Rectal smooth muscle tissue (tissue), 1 donor: ENCODE results near the gene BCDIN3D.

ENCODE experiments used
- H3K27ac ChIP-seq: one replicate; pipeline ENCODE4 v1.7.0; 2013; ENCODE audit warnings: low read depth, low read length, inconsistent platforms
- H3K27me3 ChIP-seq: one replicate; pipeline ENCODE4 v1.7.0; 2013; ENCODE audit warnings: low read length; ENCODE audit not compliant: control insufficient read depth, insufficient read depth
- H3K36me3 ChIP-seq: one replicate; pipeline ENCODE4 v1.7.0; 2013; ENCODE audit warnings: low read length; ENCODE audit not compliant: control insufficient read depth, insufficient read depth
- H3K4me1 ChIP-seq: one replicate; pipeline ENCODE4 v1.7.0; 2013; ENCODE audit warnings: low read length; ENCODE audit not compliant: control insufficient read depth, insufficient read depth
- H3K4me3 ChIP-seq: one replicate; pipeline ENCODE4 v1.7.0; 2013; ENCODE audit warnings: low read length
- H3K9ac ChIP-seq: one replicate; pipeline ENCODE4 v1.7.0; 2013; ENCODE audit warnings: low read length

The BCDIN3D gene

DNA sequence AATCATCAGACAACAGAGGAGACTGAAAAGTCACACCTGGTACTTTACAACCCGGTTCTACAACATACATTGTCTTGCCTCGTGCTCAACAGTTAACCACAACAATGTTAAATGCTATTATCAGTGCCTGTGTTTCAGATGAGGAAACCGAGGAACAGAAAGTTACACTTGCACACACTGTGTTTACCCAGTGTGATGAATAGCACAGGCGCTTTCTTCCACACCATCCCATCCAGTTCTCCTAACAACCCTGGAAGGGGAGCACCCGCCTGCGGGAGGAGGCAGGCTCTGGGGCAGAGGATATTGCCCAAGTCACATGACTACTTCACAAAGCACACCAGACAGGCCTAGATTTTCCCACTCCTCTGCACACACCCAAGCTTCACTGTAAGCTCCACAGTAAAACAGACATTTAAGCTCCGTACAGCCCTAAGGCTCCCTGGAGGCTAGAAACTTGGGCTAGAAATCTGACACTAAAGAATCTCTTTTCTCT is 36.5 kb downstream of the BCDIN3D start:
- Histone ChIP-seq H3K27me3 (no peaks in the 10 kb centered on the region), H3K4me3 (no peak overlapping the region), H3K9ac (no peak overlapping the region), H3K27ac (no peak overlapping the region), H3K4me1 (peaks cover 16% of the 10 kb centered on the region), H3K36me3 (peaks cover 8% of the 10 kb centered on the region)

DNA sequence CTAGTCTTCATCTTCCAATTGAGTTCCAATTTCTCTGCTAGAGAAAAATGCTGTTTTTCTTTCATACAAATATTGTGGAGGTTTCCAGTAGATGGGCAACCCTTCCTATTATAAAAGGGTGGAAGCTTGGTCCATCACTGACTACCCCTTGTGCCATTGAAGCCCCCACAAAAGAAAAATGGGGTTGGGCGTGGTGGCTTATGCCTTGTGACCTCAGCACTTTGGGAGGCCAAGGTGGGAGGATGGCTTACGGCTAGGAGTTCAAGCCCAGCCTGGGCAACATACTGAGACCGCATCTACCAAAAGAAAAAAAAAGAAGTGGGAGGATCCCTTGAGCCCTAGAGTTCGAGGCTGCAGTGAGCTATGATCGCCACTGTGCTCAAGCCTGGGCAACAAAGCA is 37.5 kb downstream of the BCDIN3D start:
- Histone ChIP-seq H3K36me3 (peaks cover 12% of the 10 kb centered on the region), H3K27me3 (no peaks in the 10 kb centered on the region), H3K4me1 (peaks cover 16% of the 10 kb centered on the region), H3K27ac (no peak overlapping the region), H3K9ac (no peak overlapping the region), H3K4me3 (no peak overlapping the region)

GRCh38 chr12:49804821-49805220 is 38.1 kb downstream of the BCDIN3D start:
- Histone ChIP-seq H3K27ac (no peak overlapping the region), H3K36me3 (peaks cover 12% of the 10 kb centered on the region)

DNA sequence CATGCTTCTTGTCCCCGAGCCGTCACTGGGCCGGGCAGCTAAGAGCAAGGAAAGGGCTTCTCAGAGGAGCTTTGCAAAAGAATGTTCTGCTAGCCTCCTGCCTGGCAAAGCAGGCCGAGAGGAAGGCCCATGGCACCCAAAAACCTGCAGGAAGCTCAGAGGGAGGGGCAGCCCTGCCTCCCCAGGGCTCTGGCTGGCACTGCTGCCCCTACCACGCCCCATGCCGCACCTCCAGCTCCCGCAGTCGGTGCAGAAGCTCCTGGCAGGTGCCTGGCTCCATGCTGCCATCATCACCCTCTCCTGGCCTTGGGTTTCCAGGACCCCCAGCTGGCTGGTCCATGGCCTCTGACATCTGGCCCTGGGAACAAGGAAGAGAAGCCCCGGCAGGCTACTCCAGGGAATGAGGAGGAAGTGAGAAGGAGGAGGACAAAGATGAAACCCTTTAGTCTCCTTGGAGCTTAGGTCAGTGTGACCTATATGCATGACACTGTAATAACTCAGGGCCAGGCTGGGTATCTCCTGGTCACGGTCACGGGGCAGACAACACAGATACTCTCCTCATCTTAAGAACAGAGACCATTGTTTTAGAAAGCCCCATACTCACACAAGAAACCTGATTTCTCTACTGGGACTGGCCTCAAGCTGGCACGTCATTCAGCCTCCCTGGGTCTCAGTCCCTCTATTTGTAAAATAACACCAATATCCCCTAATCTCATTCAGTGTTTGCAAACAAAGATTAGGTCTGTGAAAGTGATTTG is 39.0 kb downstream of the BCDIN3D start:
- Histone ChIP-seq H3K27ac (no peak overlapping the region), H3K4me1 (peaks cover 6% of the 10 kb centered on the region), H3K9ac (no peak overlapping the region), H3K4me3 (no peak overlapping the region), H3K27me3 (no peaks in the 10 kb centered on the region), H3K36me3 (peaks cover 12% of the 10 kb centered on the region)

More at GRCh38 chr12:49804821-49805220, 38.1 kb downstream of the BCDIN3D start:
- H3K4me3 ChIP-seq, result no peak overlapping the region
- H3K9ac ChIP-seq, result no peak overlapping the region
- no peaks in the 10 kb centered on the region for H3K27me3 ChIP-seq
- peaks cover 15% of the 10 kb centered on the region for H3K4me1 ChIP-seq

DNA sequence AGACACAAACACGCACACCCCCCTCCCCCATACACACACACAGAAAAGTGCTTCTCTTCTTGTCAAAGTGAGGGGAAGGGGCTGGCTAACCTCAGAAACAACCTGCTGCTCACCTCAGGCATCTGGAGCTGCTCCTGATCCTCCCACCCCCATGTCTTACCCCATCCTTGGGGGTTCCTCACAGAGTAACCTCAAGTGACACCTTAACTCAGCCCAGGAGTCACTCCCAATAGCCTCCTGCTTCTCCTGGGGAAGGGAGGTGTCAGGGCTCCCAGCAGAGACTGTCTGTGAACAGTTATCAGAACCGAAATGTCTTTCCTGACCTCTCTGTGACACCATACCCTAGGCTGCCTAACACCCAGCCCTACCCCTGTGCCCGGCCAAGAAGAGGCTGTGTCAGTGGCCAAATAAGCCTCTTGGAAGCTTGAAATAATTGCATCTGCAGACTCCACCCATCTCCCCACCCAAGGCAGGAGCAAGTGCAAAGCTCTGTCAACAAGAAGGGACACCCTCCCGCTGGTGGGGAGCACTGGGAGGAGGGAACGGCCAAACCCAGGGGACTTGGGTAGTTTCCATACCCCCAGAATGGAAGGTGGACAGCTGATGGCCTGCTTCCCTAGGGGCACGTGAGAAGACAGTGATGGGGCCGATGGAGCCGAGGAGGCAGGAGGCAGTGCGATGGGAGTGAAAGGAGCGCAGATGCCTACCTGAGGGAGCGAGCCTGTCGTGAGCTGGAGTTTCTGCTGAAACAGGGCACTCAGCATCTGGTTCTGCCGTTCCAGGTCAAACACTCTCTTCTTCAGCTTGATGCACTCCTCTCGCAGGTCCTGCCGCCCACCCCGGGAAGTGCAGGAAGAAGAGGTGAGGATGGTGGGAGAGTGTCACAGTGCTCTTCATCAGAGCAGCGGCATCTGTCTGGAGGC is 41.5 kb downstream of the BCDIN3D start:
- H3K27me3 ChIP-seq, result no peaks in the 10 kb centered on the region
- H3K9ac ChIP-seq, result no peak overlapping the region
- H3K4me3 ChIP-seq, result no peak overlapping the region
- H3K36me3 ChIP-seq, result peaks cover 16% of the 10 kb centered on the region
- no peaks in the 10 kb centered on the region for H3K4me1 ChIP-seq
- H3K27ac ChIP-seq, result no peak overlapping the region

GRCh38 chr12:49800421-49801140 is 42.3 kb downstream of the BCDIN3D start:
- Histone ChIP-seq H3K4me3 (no peak overlapping the region), H3K9ac (no peak overlapping the region), H3K36me3 (peaks cover 12% of the 10 kb centered on the region), H3K4me1 (no peaks in the 10 kb centered on the region), H3K27me3 (no peaks in the 10 kb centered on the region), H3K27ac (no peak overlapping the region)

DNA sequence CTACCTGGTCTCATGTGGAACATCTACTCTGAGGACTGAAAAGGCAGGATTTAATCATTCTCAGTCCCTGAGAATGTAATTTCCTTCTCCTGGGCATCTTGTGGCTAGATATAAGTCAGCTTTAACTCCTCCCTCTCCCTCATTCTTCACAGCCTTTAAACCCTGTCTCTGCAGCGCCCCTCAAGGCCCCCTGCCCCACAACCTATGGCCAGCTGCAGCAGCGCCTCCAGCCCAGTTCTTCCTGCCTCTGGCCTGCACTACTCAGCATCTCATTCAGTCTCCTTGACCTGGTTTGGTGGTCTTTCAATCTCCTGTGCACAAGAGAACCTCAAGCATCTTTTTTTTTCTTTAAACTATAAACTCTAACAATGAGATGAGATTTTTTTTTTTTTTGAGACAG is 44.0 kb downstream of the BCDIN3D start:
- no peak overlapping the region for H3K4me3 ChIP-seq
- H3K27me3 ChIP-seq, result no peaks in the 10 kb centered on the region
- peaks cover 14% of the 10 kb centered on the region for H3K36me3 ChIP-seq
- no peak overlapping the region for H3K9ac ChIP-seq
- H3K27ac ChIP-seq, result no peak overlapping the region
- H3K4me1 ChIP-seq, result no peaks in the 10 kb centered on the region

GRCh38 chr12:49798248-49798647 is 44.7 kb downstream of the BCDIN3D start:
- no peaks in the 10 kb centered on the region for H3K4me1 ChIP-seq
- H3K4me3 ChIP-seq, result no peak overlapping the region
- no peaks in the 10 kb centered on the region for H3K27me3 ChIP-seq
- no peak overlapping the region for H3K27ac ChIP-seq
- no peak overlapping the region for H3K9ac ChIP-seq
- peaks cover 14% of the 10 kb centered on the region for H3K36me3 ChIP-seq

DNA sequence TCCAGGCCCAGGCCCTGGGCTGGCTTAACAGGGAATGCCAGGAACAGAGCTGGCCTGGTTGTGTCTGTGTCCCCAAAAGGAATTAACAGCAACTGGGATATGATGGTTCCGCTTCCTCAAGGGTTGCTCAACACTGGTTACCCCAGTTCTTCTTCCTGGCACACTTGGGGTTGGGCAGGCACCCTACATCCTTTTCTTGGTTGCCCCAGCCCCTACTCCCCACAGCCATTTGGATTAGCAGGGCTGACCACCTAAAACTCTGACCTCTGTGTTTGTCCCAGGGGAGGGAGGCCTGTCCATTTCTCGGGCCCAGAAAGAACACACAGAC is 45.5 kb downstream of the BCDIN3D start:
- no peak overlapping the region for H3K27ac ChIP-seq
- H3K36me3 ChIP-seq, result peaks cover 14% of the 10 kb centered on the region
- H3K4me1 ChIP-seq, result no peaks in the 10 kb centered on the region
- H3K27me3 ChIP-seq, result no peaks in the 10 kb centered on the region
- H3K9ac ChIP-seq, result no peak overlapping the region
- H3K4me3 ChIP-seq, result no peak overlapping the region

DNA sequence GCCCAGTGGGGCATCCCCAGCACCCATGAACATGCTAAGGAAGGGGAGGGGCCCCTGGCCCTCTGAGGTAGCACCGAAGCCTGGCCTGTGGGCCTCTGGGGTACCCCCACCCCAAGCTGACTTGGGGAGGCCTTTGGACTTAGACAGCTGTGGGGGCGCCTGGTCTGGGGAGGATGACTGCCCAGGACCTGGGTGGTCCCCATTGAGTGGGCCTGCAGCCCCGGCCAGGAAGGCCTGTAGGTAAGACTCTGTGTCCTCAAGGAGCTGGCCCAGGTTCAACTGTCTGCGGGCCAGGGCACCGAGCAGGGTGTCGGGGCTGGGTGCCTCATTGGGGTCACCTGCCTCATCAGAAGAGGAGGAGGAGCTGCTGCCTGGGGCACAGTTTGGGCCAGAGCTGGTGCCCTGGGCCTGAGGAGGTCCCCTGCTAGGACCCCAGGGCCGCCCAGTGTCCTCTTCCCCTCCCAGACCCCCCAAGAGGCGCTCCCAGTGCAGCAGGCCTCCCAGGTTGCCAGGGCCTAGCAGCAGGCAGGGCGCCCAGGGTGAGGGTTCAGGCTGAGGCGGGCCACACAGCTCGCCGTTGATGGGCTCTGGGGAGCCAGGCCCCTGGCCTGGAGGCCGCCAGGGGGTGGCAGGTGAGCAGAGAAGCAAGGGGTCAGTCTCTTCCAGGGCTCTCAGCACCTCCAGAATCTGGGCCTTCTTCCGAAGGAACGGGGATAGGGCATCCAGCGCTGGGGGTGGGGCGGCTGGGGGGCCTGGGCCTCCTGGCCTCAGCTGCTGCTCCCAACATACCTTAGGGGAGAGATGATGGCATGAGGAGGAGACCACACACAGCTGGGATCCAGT is 46.1 kb downstream of the BCDIN3D start:
- no peak overlapping the region for H3K9ac ChIP-seq
- H3K4me3 ChIP-seq, result no peak overlapping the region
- no peaks in the 10 kb centered on the region for H3K27me3 ChIP-seq
- no peaks in the 10 kb centered on the region for H3K4me1 ChIP-seq
- peaks cover 14% of the 10 kb centered on the region for H3K36me3 ChIP-seq
- H3K27ac ChIP-seq, result no peak overlapping the region

- H3K4me3 ChIP-seq, result no peak overlapping the region
- H3K27me3 ChIP-seq, result no peaks in the 10 kb centered on the region
- H3K9ac ChIP-seq, result no peak overlapping the region
- H3K27ac ChIP-seq, result no peak overlapping the region
- H3K4me1 ChIP-seq, result no peaks in the 10 kb centered on the region
- peaks cover 9% of the 10 kb centered on the region for H3K36me3 ChIP-seq
Observed at GRCh38 chr12:49796155-49796554, 46.8 kb downstream of the BCDIN3D start.
